Mesendoderm (in vitro differentiated cells): ENCODE data around the gene CRTC1.

Experiments
- DNase-seq: peaks from one replicate; pipeline ENCODE4 v3.0.0; 2013
- H2AK5ac ChIP-seq: 2 replicates; pipeline ENCODE4 v1.6.1; 2013; ENCODE audit warnings: low read length, inconsistent platforms
- H2BK120ac ChIP-seq: 2 replicates; pipeline ENCODE4 v1.6.1; 2013; ENCODE audit warnings: low read depth, mild to moderate bottlenecking, low read length, moderate library complexity, mixed read lengths
- H2BK15ac ChIP-seq: replicated peaks from 2 replicates; pipeline ENCODE4 v1.6.1; 2013; ENCODE audit warnings: low read depth, mild to moderate bottlenecking, moderate library complexity
- H2BK5ac ChIP-seq: 2 replicates; pipeline ENCODE4 v1.6.1; 2013; ENCODE audit warnings: low read length, inconsistent platforms
- H3K18ac ChIP-seq: 2 replicates; pipeline ENCODE4 v1.6.1; 2013; ENCODE audit warnings: mild to moderate bottlenecking, low read length, mixed read lengths
- H3K23ac ChIP-seq: one replicate; pipeline ENCODE4 v1.6.1; 2013; ENCODE audit warnings: low read length
- H3K27ac ChIP-seq: 2 replicates; pipeline ENCODE4 v1.5.1; 2013; ENCODE audit warnings: low read depth, mild to moderate bottlenecking, inconsistent platforms, low read length, moderate library complexity
- H3K27me3 ChIP-seq: 2 replicates; pipeline ENCODE4 v1.6.1; 2013; ENCODE audit warnings: low read length, control low read depth, mild to moderate bottlenecking, inconsistent platforms; ENCODE audit not compliant: insufficient read depth, poor library complexity
- H3K36me3 ChIP-seq: 2 replicates; pipeline ENCODE4 v1.6.1; 2013; ENCODE audit warnings: low read length, inconsistent platforms; ENCODE audit not compliant: control insufficient read depth, insufficient read depth
- H3K4ac ChIP-seq: one replicate; pipeline ENCODE4 v1.6.1; 2013; ENCODE audit warnings: low read depth, mild to moderate bottlenecking, low read length, moderate library complexity
- H3K4me1 ChIP-seq: 2 replicates; pipeline ENCODE4 v1.6.1; 2013; ENCODE audit warnings: low read depth, low read length, inconsistent platforms; ENCODE audit not compliant: control insufficient read depth
- H3K4me2 ChIP-seq: 2 replicates; pipeline ENCODE4 v1.6.1; 2013; ENCODE audit warnings: low read length
- H3K4me3 ChIP-seq: 2 replicates; pipeline ENCODE4 v1.5.1; 2013; ENCODE audit warnings: mild to moderate bottlenecking, low read length
- H3K56ac ChIP-seq: one replicate; pipeline ENCODE4 v1.6.1; 2013; ENCODE audit warnings: low read length
- H3K79me1 ChIP-seq: 2 replicates; pipeline ENCODE4 v1.6.1; 2013; ENCODE audit warnings: low read length, inconsistent platforms
- H3K79me2 ChIP-seq: 2 replicates; pipeline ENCODE4 v1.6.1; 2013; ENCODE audit warnings: mild to moderate bottlenecking, low read length; ENCODE audit not compliant: control insufficient read depth, insufficient read depth
- H3K9ac ChIP-seq: 2 replicates; pipeline ENCODE4 v1.6.1; 2013; ENCODE audit warnings: low read length, inconsistent platforms
- H4K5ac ChIP-seq: one replicate; pipeline ENCODE4 v1.6.1; 2013; ENCODE audit warnings: low read length
- H4K8ac ChIP-seq: one replicate; pipeline ENCODE4 v1.6.1; 2013; ENCODE audit warnings: low read depth, mild to moderate bottlenecking, control low read depth, low read length, moderate library complexity
- WGBS: extraction: QIAGEN DNeasy Blood & Tissue Kit; methylation state at CpG from one replicate; pipeline ENCODE4 v1.1.7; 2013; ENCODE audit warnings: low lambda C conversion rate, missing lambda C conversion rate; ENCODE audit not compliant: insufficient coverage; ENCODE audit errors: extremely low coverage; 5-methylcytosine and 5-hydroxymethylcytosine counted together

Gene CRTC1

DNA sequence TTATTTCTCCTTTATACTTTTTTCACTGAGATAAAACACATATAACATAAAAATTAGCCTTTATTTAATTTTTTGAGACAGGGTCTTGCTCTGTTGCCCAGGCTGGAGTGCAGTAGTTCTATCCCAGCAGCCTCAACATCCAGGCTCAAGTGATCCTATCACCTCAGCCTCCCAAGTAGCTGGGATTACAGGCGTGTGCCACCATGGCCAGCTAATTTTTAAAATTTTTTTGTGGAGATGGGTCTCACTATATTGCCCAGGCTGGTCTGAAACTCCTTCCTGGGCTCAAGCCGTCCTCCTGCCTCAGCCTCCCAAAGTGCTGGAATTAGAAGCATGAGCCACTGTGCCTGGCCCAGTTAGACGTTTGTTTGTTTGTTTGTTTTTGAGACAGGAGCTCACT lies 28.4 kb downstream of the CRTC1 start:
- Histone ChIP-seq H3K79me1 (peaks cover 4% of the 10 kb centered on the region), H2BK5ac (no peak overlapping the region), H3K18ac (no peak overlapping the region), H3K9ac (no peak overlapping the region), H3K79me2 (no peaks in the 10 kb centered on the region), H2AK5ac (no peak overlapping the region), H3K23ac (no peak overlapping the region), H3K27ac (no peak overlapping the region), H4K8ac (no peak overlapping the region), H3K56ac (no peak overlapping the region), H3K4me3 (no peak overlapping the region), H2BK120ac (no peak overlapping the region), H4K5ac (no peak overlapping the region), H3K4me1 (no peaks in the 10 kb centered on the region), H3K36me3 (no peaks in the 10 kb centered on the region), H2BK15ac (no peak overlapping the region), H3K4me2 (no peak overlapping the region), H3K4ac (no peak overlapping the region), H3K27me3 (no peaks in the 10 kb centered on the region)
- DNase-seq, result no peak
- WGBS, result no CpG with 5 or more reads among the region's 3 CpGs

DNA sequence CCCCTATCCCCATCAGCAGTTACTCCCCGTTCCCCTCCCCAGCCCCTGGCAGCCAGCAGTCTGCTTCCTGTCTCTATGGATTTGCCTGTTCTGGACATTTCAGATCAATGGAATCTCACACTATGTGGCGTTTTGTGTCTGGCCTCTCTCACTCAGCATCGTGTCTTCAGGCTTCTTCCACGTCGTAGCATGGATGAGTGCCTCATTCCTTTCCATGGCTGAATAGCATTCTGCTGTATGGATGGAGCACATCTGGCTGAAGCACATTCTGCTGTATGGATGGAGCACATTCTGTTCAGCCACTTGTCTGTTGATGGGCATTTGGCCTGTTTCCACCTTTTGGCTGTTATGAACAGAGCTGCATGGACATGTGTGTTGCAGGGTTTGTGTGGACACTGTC lies 29.5 kb downstream of the CRTC1 start:
- no peak overlapping the region for H3K27ac ChIP-seq
- H2BK15ac ChIP-seq, result no peak overlapping the region
- no peak overlapping the region for H3K4ac ChIP-seq
- peak; percentile 26 for DNase-seq
- no peak overlapping the region for H3K56ac ChIP-seq
- H2AK5ac ChIP-seq, result no peak overlapping the region
- H3K79me2 ChIP-seq, result no peaks in the 10 kb centered on the region
- H2BK120ac ChIP-seq, result no peak overlapping the region
- H3K79me1 ChIP-seq, result peaks cover 2% of the 10 kb centered on the region
- H3K4me3 ChIP-seq, result no peak overlapping the region
- no peak overlapping the region for H3K4me2 ChIP-seq
- no peak overlapping the region for H4K8ac ChIP-seq
- H4K5ac ChIP-seq, result no peak overlapping the region
- no peak overlapping the region for H2BK5ac ChIP-seq
- H3K9ac ChIP-seq, result no peak overlapping the region
- H3K36me3 ChIP-seq, result no peaks in the 10 kb centered on the region
- H3K23ac ChIP-seq, result no peak overlapping the region
- H3K18ac ChIP-seq, result no peak overlapping the region
- WGBS, result no CpG with 5 or more reads among the region's 5 CpGs
- no peaks in the 10 kb centered on the region for H3K4me1 ChIP-seq
- H3K27me3 ChIP-seq, result no peaks in the 10 kb centered on the region

DNA sequence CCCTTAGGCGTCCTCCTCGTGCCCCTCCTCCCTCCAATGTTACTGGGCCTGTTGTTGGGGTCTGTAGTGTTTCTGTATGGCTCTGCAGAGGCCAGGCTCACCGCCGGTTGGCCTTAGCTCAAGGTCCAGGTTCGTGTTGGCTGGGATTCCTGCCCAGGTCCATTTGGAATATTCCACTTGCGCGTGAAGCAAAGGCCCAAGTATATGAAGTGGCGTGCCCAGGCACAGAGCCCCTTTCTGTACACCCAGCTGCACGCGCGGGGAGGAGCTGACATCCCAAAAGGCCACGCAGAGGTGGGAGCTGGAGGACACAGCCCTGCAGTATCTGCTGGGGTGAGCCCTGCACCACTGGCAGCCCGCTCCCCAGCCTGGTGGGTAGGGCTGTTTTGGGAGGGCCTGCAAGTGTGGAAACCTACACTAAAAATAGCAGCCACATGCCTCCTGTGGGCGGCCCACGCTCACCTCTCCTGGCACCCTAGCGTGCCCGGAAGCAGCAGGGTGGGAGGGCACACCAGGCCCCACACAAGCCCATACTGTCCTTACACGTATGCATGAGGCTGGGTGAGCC lies 30.2 kb downstream of the CRTC1 start:
- H3K4me2 ChIP-seq, result no peak overlapping the region

DNA sequence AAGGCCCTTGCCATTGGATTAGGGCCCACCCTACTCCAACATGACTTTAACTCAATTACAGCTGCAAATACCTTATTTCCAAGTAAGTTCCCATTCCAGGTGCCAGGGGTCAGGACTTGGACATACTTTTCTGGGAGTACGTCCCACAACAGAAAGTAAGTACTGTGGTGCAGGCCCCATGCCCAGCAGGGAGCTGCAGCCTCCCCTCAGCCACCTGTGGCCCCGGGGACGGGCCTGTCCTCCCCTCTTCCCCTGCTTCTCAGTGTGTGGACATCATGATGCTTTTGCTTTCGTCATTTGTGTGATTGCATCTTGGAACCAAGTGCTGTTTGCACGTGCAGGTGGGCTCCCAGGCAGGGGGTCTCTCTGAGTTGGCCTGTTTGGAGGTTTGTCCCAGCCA lies 31.9 kb downstream of the CRTC1 start:
- H3K9ac ChIP-seq, result no peak overlapping the region
- H3K18ac ChIP-seq, result no peak overlapping the region
- H3K23ac ChIP-seq, result no peak overlapping the region
- H3K4me3 ChIP-seq, result no peak overlapping the region
- no CpG with 5 or more reads among the region's 5 CpGs for WGBS
- H3K4me1 ChIP-seq, result no peaks in the 10 kb centered on the region
- H3K4ac ChIP-seq, result no peak overlapping the region
- H2BK15ac ChIP-seq, result no peak overlapping the region
- no peaks in the 10 kb centered on the region for H3K79me2 ChIP-seq
- no peak overlapping the region for H4K8ac ChIP-seq
- H4K5ac ChIP-seq, result no peak overlapping the region
- H3K27me3 ChIP-seq, result no peaks in the 10 kb centered on the region
- H3K4me2 ChIP-seq, result no peak overlapping the region
- no peak overlapping the region for H2AK5ac ChIP-seq
- H2BK5ac ChIP-seq, result no peak overlapping the region
- no peak for DNase-seq
- no peak overlapping the region for H3K27ac ChIP-seq
- H3K56ac ChIP-seq, result no peak overlapping the region
- H3K36me3 ChIP-seq, result no peaks in the 10 kb centered on the region
- H2BK120ac ChIP-seq, result no peak overlapping the region
- peaks cover 2% of the 10 kb centered on the region for H3K79me1 ChIP-seq

More for the DNA sequence above, 30.2 kb downstream of the CRTC1 start:
- Histone ChIP-seq H3K18ac (no peak overlapping the region), H2BK5ac (no peak overlapping the region), H3K79me1 (peaks cover 2% of the 10 kb centered on the region), H3K4me3 (no peak overlapping the region), H3K23ac (no peak overlapping the region), H3K9ac (no peak overlapping the region), H3K4me1 (no peaks in the 10 kb centered on the region), H3K56ac (no peak overlapping the region), H2AK5ac (no peak overlapping the region), H2BK120ac (no peak overlapping the region), H3K27me3 (no peaks in the 10 kb centered on the region), H3K36me3 (no peaks in the 10 kb centered on the region), H3K4ac (no peak overlapping the region), H4K8ac (no peak overlapping the region), H3K79me2 (no peaks in the 10 kb centered on the region), H3K27ac (no peak overlapping the region), H4K5ac (no peak overlapping the region), H2BK15ac (no peak overlapping the region)
- WGBS, result no CpG with 5 or more reads among the region's 18 CpGs
- no peak for DNase-seq

DNA sequence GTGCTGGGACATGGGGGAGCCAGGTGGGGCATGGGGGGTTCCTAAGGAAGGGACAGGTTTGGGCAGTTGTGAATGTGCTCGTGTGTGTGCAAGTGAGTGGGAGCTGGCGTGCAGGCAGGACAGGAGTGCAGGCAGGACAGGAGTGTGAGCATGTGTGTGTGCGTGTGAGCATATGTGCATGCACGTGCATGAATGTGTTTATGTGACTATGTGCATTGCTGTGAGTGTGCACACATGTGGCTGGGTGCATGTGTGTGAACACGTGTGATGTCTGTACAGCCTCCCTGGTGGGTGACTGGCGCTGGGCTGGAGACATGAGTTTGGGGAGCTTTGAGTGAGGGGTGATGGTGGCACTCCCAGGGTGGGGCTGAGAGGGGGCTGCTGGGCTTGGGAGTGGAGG lies 33.4 kb downstream of the CRTC1 start:
- Histone ChIP-seq H3K56ac (no peak overlapping the region), H3K4me2 (no peak overlapping the region), H2BK5ac (no peak overlapping the region), H3K79me1 (peaks cover 2% of the 10 kb centered on the region), H2BK15ac (no peak overlapping the region), H3K4me3 (no peak overlapping the region), H3K27ac (no peak overlapping the region), H3K23ac (no peak overlapping the region), H4K8ac (no peak overlapping the region), H3K4me1 (no peaks in the 10 kb centered on the region), H3K4ac (no peak overlapping the region), H3K36me3 (no peaks in the 10 kb centered on the region), H2AK5ac (no peak overlapping the region), H3K27me3 (no peaks in the 10 kb centered on the region), H4K5ac (no peak overlapping the region), H3K79me2 (no peaks in the 10 kb centered on the region), H3K9ac (no peak overlapping the region), H2BK120ac (no peak overlapping the region), H3K18ac (no peak overlapping the region)
- no CpG with 5 or more reads among the region's 6 CpGs for WGBS
- no peak for DNase-seq

DNA sequence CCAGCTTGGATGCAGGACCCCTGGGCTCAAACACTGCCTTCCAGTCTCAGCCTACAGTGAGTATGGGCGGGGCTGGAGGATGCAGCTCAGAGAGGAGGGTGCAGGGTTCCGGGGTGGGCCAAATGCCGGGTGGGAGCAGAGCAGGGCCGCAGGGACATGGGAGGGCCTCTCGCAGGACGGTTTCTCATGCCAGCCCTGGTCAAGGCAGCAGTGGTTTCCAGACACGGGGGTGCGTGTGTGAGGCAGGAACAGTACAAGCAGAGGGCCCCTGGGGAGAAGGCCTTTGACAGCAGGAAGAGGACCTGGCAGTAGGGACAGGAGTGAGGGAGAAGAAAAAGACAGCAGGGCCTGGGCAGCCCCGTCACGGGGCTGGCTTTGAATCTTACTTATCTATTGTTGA lies 34.1 kb downstream of the CRTC1 start:
- H4K5ac ChIP-seq, result no peak overlapping the region
- no peaks in the 10 kb centered on the region for H3K27me3 ChIP-seq
- no peaks in the 10 kb centered on the region for H3K79me2 ChIP-seq
- no peak overlapping the region for H3K4me2 ChIP-seq
- no peaks in the 10 kb centered on the region for H3K36me3 ChIP-seq
- peaks cover 2% of the 10 kb centered on the region for H3K79me1 ChIP-seq
- H3K4ac ChIP-seq, result no peak overlapping the region
- no peak overlapping the region for H3K27ac ChIP-seq
- no peak overlapping the region for H3K4me3 ChIP-seq
- H2BK15ac ChIP-seq, result no peak overlapping the region
- peak; percentile 17 for DNase-seq
- no peak overlapping the region for H3K23ac ChIP-seq
- H3K56ac ChIP-seq, result no peak overlapping the region
- WGBS, result no CpG with 5 or more reads among the region's 10 CpGs
- H2BK120ac ChIP-seq, result no peak overlapping the region
- no peaks in the 10 kb centered on the region for H3K4me1 ChIP-seq
- H4K8ac ChIP-seq, result no peak overlapping the region
- H3K9ac ChIP-seq, result no peak overlapping the region
- no peak overlapping the region for H2AK5ac ChIP-seq
- no peak overlapping the region for H2BK5ac ChIP-seq
- H3K18ac ChIP-seq, result no peak overlapping the region
